ENCODE results near the gene SEZ6L2. TPM values are rescaled to one million over a fixed set of nuclear protein-coding genes. Genes with fewer than 3 reads are reported as not detected.

The SEZ6L2 gene
- total and polyA plus RNA-seq, 2 of the 13 experiments (the other 11 are each of a cell fraction or from before 2014, with no cell fraction given): 14.9 to 16.9 TPM

DNA sequence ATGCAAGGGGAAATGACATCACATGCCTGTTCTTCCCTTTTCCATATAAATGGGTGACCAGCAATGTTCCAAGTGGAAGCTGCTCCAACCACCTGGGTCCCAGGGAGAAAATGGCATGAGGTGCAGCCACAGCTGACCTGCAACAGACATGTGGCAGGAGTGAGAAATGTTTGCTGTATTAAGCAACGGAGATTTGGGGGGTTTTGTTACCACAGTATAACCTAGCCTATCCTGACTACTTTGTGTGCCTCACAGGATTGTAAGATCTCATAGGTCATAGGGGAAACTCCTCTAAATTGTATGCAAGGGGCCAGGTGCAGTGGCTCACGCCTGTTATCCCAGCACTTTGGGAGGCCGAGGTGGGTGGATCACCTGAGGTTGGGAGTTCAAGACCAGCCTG, 48.4 kb downstream of the SEZ6L2 start:
- Histone ChIP-seq H2AFZ (ENCODE audit: low read length) (no peak overlapping the region), H3K4me2 (ENCODE audit: low read depth, low read length) (no peak overlapping the region), H3K27ac (ENCODE audit: extremely low read length, insufficient read depth, low read length) (no peak overlapping the region), H3K9ac (ENCODE audit: insufficient read depth, low read depth, low read length) (no peak overlapping the region), H4K20me1 (ENCODE audit: insufficient read depth, low read length) (no peaks in the 10 kb centered on the region), H3K9me3 (ENCODE audit: low read length) (no peaks in the 10 kb centered on the region), H3K27me3 (ENCODE audit: control insufficient read depth in 1 of 2, insufficient read depth in 2 of 2, low read length in 2 of 2) (no peaks in the 10 kb centered on the region), H3K79me2 (ENCODE audit: insufficient read depth, low read length) (no peaks in the 10 kb centered on the region), H3K4me1 (ENCODE audit: insufficient read depth, low read length) (no peaks in the 10 kb centered on the region), H3K36me3 (replicated peaks in 1 of 2; ENCODE audit: control insufficient read depth in 1 of 2, insufficient read depth in 2 of 2, low read length in 2 of 2) (peaks cover 3% of the 10 kb centered on the region in 2 experiments; a peak in 1 of 5 replicates), H3K4me3 (replicated peaks in 1 of 3; ENCODE audit: insufficient read depth in 1 of 3, low read depth in 2 of 3, low read length in 3 of 3) (no peak overlapping the region)
- no peak for ATAC-seq
- intact Hi-C loops (cut with micrococcal nuclease; ENCODE audit: unreplicated experiment): no loop called here
- in situ Hi-C loops (cut with HindIII; ENCODE audit: extremely low pct_ligation_motif_present, low pct_unique_long_range_greater_than_20kb): no loop called here
- ChIA-PET POLR2A (interaction anchor here (0.7 to 5.0 kb wide), 2 partner anchors 44 to 64 kb away, joined by 3 to 37 read pairs; partner anchors contain the start of gene MAZ), CTCF (ENCODE audit: low intra/inter-chr PET ratio, low total read pairs) (no interaction called here)
- WGBS (ENCODE audit: low lambda C conversion rate): 80% methylated on average over 3 of the region's 3 CpGs
- FAIRE-seq: no peak
- BruUV-seq (replicated peaks): no TSS peak
- no peak for TF ChIP-seq ZSCAN9 (CRISPR knock-in tag; IDR thresholded peaks at IDR 0.05; ENCODE audit: borderline replicate concordance)
- TF ChIP-seq, protein P1, sequence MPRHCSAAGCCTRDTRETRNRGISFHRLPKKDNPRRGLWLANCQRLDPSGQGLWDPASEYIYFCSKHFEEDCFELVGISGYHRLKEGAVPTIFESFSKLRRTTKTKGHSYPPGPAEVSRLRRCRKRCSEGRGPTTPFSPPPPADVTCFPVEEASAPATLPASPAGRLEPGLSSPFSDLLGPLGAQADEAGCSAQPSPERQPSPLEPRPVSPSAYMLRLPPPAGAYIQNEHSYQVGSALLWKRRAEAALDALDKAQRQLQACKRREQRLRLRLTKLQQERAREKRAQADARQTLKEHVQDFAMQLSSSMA (CRISPR knock-in tag; IDR thresholded peaks at IDR 0.05): no peak
- TF ChIP-seq, protein P2, sequence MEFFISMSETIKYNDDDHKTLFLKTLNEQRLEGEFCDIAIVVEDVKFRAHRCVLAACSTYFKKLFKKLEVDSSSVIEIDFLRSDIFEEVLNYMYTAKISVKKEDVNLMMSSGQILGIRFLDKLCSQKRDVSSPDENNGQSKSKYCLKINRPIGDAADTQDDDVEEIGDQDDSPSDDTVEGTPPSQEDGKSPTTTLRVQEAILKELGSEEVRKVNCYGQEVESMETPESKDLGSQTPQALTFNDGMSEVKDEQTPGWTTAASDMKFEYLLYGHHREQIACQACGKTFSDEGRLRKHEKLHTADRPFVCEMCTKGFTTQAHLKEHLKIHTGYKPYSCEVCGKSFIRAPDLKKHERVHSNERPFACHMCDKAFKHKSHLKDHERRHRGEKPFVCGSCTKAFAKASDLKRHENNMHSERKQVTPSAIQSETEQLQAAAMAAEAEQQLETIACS (CRISPR knock-in tag; IDR thresholded peaks at IDR 0.05): no peak
- TF ChIP-seq ZNF12 (CRISPR knock-in tag; IDR thresholded peaks at IDR 0.05): peak; percentile 91; the same call in 1 of the 2 replicates
- TF ChIP-seq CREB1 (IDR thresholded peaks at IDR 0.05): 0 out of 2 replicates have a peak, but pooled peaks have one; percentile 13
- TF ChIP-seq CREB1 (CRISPR knock-in tag; IDR thresholded peaks at IDR 0.05): no peak
- TF ChIP-seq, protein P3, sequence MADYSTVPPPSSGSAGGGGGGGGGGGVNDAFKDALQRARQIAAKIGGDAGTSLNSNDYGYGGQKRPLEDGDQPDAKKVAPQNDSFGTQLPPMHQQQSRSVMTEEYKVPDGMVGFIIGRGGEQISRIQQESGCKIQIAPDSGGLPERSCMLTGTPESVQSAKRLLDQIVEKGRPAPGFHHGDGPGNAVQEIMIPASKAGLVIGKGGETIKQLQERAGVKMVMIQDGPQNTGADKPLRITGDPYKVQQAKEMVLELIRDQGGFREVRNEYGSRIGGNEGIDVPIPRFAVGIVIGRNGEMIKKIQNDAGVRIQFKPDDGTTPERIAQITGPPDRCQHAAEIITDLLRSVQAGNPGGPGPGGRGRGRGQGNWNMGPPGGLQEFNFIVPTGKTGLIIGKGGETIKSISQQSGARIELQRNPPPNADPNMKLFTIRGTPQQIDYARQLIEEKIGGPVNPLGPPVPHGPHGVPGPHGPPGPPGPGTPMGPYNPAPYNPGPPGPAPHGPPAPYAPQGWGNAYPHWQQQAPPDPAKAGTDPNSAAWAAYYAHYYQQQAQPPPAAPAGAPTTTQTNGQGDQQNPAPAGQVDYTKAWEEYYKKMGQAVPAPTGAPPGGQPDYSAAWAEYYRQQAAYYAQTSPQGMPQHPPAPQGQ (CRISPR knock-in tag; IDR thresholded peaks at IDR 0.05; ENCODE audit: borderline replicate concordance): no peak
- no peak for TF ChIP-seq SRSF4 (IDR thresholded peaks at IDR 0.05; ENCODE audit: low read depth, low read length, poor library complexity, severe bottlenecking)
- TF ChIP-seq ZNF101 (CRISPR knock-in tag; IDR thresholded peaks at IDR 0.05; ENCODE audit: borderline replicate concordance, low read depth): no peak
- no peak for TF ChIP-seq TP53 (CRISPR knock-in tag; conservative IDR thresholded peaks at IDR 0.05)
- TF ChIP-seq ZNF816 (CRISPR knock-in tag; IDR thresholded peaks at IDR 0.05; ENCODE audit: borderline replicate concordance): no peak
- no peak for TF ChIP-seq POGZ (CRISPR knock-in tag; IDR thresholded peaks at IDR 0.05)
- TF ChIP-seq KLF16 (CRISPR knock-in tag; IDR thresholded peaks at IDR 0.05): no peak
- no peak for TF ChIP-seq ZNF383 (CRISPR knock-in tag; IDR thresholded peaks at IDR 0.05; ENCODE audit: borderline replicate concordance)
- DNase-seq (ENCODE audit: low spot score): no peak

All from HepG2 (cell line).